WTC11 (cell line): ENCODE results near the gene RPL29. TPM values are rescaled to one million over a fixed set of nuclear protein-coding genes. Genes with fewer than 3 reads are reported as not detected.

Experiments used
- ATAC-seq: fragments of 200-7000 bp; cut with Tn5 transposase; 2 replicates; pipeline ENCODE4 v1.10.0; 2021; ENCODE audit warnings: mild to moderate bottlenecking, moderate library complexity
- CTCF ChIA-PET: fragments of 300-600 bp; sonication (Branson Sonifier 250); formaldehyde crosslinking; loops from one replicate; lab custom pipeline; 2021; ENCODE audit warnings: antibody characterized with exemption; lab: Charles Lee
- POLR2A ChIA-PET: fragments of 350-600 bp; sonication (Branson Sonifier 250); formaldehyde crosslinking; loops from one replicate; lab custom pipeline; 2021; ENCODE audit warnings: antibody characterized with exemption; lab: Charles Lee
- DNase-seq: peaks from one replicate; pipeline ENCODE4 v3.0.0; 2021; ENCODE audit warnings: low spot score
- H3K27ac Mint-ChIP-seq: 2 replicates; pipeline ENCODE4 v1.8.0; 2021; ENCODE audit warnings: mixed read lengths
- H3K27me3 Mint-ChIP-seq: 2 replicates; pipeline ENCODE4 v1.8.0; 2021; ENCODE audit warnings: low read depth, mild to moderate bottlenecking, moderate library complexity, mixed read lengths
- H3K36me3 Mint-ChIP-seq: 2 replicates; pipeline ENCODE4 v1.8.0; 2021; ENCODE audit warnings: mixed read lengths
- H3K4me1 Mint-ChIP-seq: 2 replicates; pipeline ENCODE4 v1.8.0; 2022; ENCODE audit warnings: mixed read lengths
- H3K4me3 Mint-ChIP-seq: 2 replicates; pipeline ENCODE4 v1.8.0; 2021; ENCODE audit warnings: mild to moderate bottlenecking, moderate library complexity, mixed read lengths
- H3K9me3 Mint-ChIP-seq: 2 replicates; pipeline ENCODE4 v1.8.0; 2021; ENCODE audit warnings: mixed read lengths
- ESRRA ChIP-seq: sonication (generic); formaldehyde crosslinking; IDR thresholded peaks from 2 replicates; pipeline ENCODE4 v1.8.1; 2022; ENCODE audit warnings: mild to moderate bottlenecking, missing genetic modification reagents, borderline replicate concordance
- FOXP1 ChIP-seq: sonication (generic); formaldehyde crosslinking; IDR thresholded peaks from 2 replicates; pipeline ENCODE4 v1.8.0; 2022; ENCODE audit warnings: missing genetic modification reagents, mild to moderate bottlenecking, moderate library complexity, borderline replicate concordance
- GRHL2 ChIP-seq: fragments of 250-450 bp; sonication (Bioruptor Pico); IDR thresholded peaks from 2 replicates; pipeline ENCODE4 v1.8.0; 2022; ENCODE audit warnings: mild to moderate bottlenecking, moderate library complexity; ENCODE audit not compliant: insufficient replicate concordance, severe bottlenecking
- HMGA2 ChIP-seq: fragments of 250-450 bp; sonication (Bioruptor Pico); IDR thresholded peaks from 2 replicates; pipeline ENCODE4 v1.4.0; 2021; ENCODE audit warnings: mild to moderate bottlenecking, moderate library complexity
- JAZF1 ChIP-seq: fragments of 250-450 bp; sonication (Bioruptor Pico); IDR thresholded peaks from 2 replicates; pipeline ENCODE4 v1.9.0; 2021; ENCODE audit warnings: moderate library complexity, mild to moderate bottlenecking, inconsistent platforms
- JUN ChIP-seq: sonication (generic); formaldehyde crosslinking; IDR thresholded peaks from 2 replicates; pipeline ENCODE4 v1.8.0; 2023; ENCODE audit warnings: mild to moderate bottlenecking, missing genetic modification reagents
- NFE2L1 ChIP-seq: sonication (generic); formaldehyde crosslinking; IDR thresholded peaks from 2 replicates; pipeline ENCODE4 v1.8.1; 2023; ENCODE audit warnings: missing genetic modification reagents
- NR2C2 ChIP-seq: sonication (generic); formaldehyde crosslinking; IDR thresholded peaks from 2 replicates; pipeline ENCODE4 v1.8.0; 2022; ENCODE audit warnings: mild to moderate bottlenecking, missing genetic modification reagents
- NR3C1 ChIP-seq: sonication (generic); formaldehyde crosslinking; conservative IDR thresholded peaks from 2 replicates; pipeline ENCODE4 v1.8.1; 2023; ENCODE audit warnings: low read depth, mild to moderate bottlenecking, missing genetic modification reagents
- SOX15 ChIP-seq: fragments of 250-450 bp; sonication (Bioruptor Pico); IDR thresholded peaks from 2 replicates; pipeline ENCODE4 v1.9.0; 2021; ENCODE audit warnings: mild to moderate bottlenecking
- SP1 ChIP-seq: sonication (generic); formaldehyde crosslinking; conservative IDR thresholded peaks from 2 replicates; pipeline ENCODE4 v1.8.1; 2022; ENCODE audit warnings: missing genetic modification reagents
- ZNF138 ChIP-seq: sonication (generic); formaldehyde crosslinking; conservative IDR thresholded peaks from 2 replicates; pipeline ENCODE4 v1.8.1; 2022; ENCODE audit warnings: mild to moderate bottlenecking, moderate library complexity, missing genetic modification reagents
- ZNF232 ChIP-seq: sonication (generic); formaldehyde crosslinking; IDR thresholded peaks from 2 replicates; pipeline ENCODE4 v1.8.0; 2022; ENCODE audit warnings: mild to moderate bottlenecking, missing genetic modification reagents
- ZNF396 ChIP-seq: fragments of 250-450 bp; sonication (Bioruptor Pico); IDR thresholded peaks from 2 replicates; pipeline ENCODE4 v1.8.0; 2021; ENCODE audit warnings: mild to moderate bottlenecking, moderate library complexity, borderline replicate concordance
- ZNF423 ChIP-seq: fragments of 250-450 bp; sonication (Bioruptor Pico); IDR thresholded peaks from 2 replicates; pipeline ENCODE4 v2.1.2; 2022; ENCODE audit warnings: mild to moderate bottlenecking, moderate library complexity
- total RNA-seq: library from RNA; stranded (reverse); gene quantifications from 3 replicates; pipeline ENCODE4 v1.2.3, GENCODE V29; 2021
- TF ChIP-seq, protein P1 (sequence below): sonication (generic); formaldehyde crosslinking; conservative IDR thresholded peaks from 2 replicates; pipeline ENCODE4 v1.8.1; 2023; ENCODE audit warnings: mild to moderate bottlenecking, low read depth, missing genetic modification reagents, moderate library complexity
- TF ChIP-seq, protein P2 (sequence below): sonication (generic); formaldehyde crosslinking; IDR thresholded peaks from 2 replicates; pipeline ENCODE4 v1.8.1; 2023; ENCODE audit warnings: mild to moderate bottlenecking, missing genetic modification reagents, borderline replicate concordance
- TF ChIP-seq, protein P3 (sequence below): fragments of 250-450 bp; sonication (Bioruptor Pico); IDR thresholded peaks from 2 replicates; pipeline ENCODE4 v1.8.0; 2021; ENCODE audit warnings: mild to moderate bottlenecking
- TF ChIP-seq, protein P4 (sequence below): sonication (generic); formaldehyde crosslinking; IDR thresholded peaks from 2 replicates; pipeline ENCODE4 v1.8.0; 2023; ENCODE audit warnings: missing genetic modification reagents
- TF ChIP-seq, protein P5 (sequence below): sonication (generic); formaldehyde crosslinking; IDR thresholded peaks from 2 replicates; pipeline ENCODE4 v1.8.1; 2022; ENCODE audit warnings: missing genetic modification reagents, borderline replicate concordance
- TF ChIP-seq, protein P6 (sequence below): sonication (generic); formaldehyde crosslinking; IDR thresholded peaks from 2 replicates; pipeline ENCODE4 v1.8.0; 2022; ENCODE audit warnings: mild to moderate bottlenecking, missing genetic modification reagents
- TF ChIP-seq, protein P7 (sequence below): sonication (generic); formaldehyde crosslinking; conservative IDR thresholded peaks from 2 replicates; pipeline ENCODE4 v1.8.1; 2022; ENCODE audit warnings: mild to moderate bottlenecking, missing genetic modification reagents

The RPL29 gene
- total RNA-seq, 1 experiment from 2014 or later: 1,343 TPM

DNA sequence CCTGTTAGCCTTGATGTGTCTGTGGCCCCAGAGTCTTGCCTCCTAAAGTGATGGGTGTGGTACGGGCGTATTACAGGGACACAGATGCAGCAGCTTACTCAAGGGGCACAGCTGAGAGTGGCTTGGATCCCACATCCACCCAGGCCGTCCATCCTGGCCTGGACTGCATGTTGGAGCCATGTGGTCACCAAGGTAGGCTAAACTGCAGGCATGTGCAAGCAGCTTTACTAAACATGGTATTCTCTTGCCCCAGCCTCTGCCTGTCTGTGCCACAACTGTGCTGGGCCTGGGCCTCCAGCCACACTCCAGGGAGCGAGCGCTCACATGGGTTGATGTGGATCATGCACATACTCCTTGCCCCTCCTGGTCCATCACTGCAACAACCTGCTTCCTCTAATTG lies 46.6 kb downstream of the RPL29 start (continued):
- TF ChIP-seq, protein P1, sequence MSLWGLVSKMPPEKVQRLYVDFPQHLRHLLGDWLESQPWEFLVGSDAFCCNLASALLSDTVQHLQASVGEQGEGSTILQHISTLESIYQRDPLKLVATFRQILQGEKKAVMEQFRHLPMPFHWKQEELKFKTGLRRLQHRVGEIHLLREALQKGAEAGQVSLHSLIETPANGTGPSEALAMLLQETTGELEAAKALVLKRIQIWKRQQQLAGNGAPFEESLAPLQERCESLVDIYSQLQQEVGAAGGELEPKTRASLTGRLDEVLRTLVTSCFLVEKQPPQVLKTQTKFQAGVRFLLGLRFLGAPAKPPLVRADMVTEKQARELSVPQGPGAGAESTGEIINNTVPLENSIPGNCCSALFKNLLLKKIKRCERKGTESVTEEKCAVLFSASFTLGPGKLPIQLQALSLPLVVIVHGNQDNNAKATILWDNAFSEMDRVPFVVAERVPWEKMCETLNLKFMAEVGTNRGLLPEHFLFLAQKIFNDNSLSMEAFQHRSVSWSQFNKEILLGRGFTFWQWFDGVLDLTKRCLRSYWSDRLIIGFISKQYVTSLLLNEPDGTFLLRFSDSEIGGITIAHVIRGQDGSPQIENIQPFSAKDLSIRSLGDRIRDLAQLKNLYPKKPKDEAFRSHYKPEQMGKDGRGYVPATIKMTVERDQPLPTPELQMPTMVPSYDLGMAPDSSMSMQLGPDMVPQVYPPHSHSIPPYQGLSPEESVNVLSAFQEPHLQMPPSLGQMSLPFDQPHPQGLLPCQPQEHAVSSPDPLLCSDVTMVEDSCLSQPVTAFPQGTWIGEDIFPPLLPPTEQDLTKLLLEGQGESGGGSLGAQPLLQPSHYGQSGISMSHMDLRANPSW: no peak
- TF ChIP-seq ZNF423 (CRISPR knock-in tag): no peak
- TF ChIP-seq ZNF138 (CRISPR knock-in tag): no peak
- TF ChIP-seq JAZF1 (CRISPR knock-in tag): no peak

DNA sequence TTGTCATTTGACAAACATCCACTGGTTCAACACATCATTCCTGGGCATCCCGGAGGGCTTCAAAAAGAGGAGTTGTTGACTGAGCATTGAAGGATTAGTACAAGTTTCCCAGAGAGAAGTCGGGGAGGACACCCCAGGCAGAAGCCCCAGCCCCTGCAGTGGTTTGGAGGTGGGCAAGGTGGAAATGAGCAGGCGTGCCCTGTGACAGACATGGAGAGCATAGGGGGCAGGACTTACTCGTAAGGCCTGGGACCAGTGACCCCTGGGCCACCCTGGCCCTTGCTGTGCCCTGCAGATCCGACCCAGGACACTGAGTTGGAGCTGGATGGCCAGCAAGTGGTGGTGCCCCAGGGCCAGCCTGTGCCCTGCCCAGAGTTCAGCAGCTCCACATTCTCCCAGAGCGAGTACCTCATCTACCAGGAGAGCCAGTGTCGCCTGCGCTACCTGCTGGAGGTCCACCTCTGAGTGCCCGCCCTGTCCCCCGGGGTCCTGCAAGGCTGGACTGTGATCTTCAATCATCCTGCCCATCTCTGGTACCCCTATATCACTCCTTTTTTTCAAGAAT lies 47.6 kb downstream of the RPL29 start:
- TF ChIP-seq NFE2L1 (CRISPR knock-in tag) (no peak), NR3C1 (no peak), JUN (CRISPR knock-in tag) (no peak), ZNF232 (no peak), SP1 (CRISPR knock-in tag) (no peak)

DNA sequence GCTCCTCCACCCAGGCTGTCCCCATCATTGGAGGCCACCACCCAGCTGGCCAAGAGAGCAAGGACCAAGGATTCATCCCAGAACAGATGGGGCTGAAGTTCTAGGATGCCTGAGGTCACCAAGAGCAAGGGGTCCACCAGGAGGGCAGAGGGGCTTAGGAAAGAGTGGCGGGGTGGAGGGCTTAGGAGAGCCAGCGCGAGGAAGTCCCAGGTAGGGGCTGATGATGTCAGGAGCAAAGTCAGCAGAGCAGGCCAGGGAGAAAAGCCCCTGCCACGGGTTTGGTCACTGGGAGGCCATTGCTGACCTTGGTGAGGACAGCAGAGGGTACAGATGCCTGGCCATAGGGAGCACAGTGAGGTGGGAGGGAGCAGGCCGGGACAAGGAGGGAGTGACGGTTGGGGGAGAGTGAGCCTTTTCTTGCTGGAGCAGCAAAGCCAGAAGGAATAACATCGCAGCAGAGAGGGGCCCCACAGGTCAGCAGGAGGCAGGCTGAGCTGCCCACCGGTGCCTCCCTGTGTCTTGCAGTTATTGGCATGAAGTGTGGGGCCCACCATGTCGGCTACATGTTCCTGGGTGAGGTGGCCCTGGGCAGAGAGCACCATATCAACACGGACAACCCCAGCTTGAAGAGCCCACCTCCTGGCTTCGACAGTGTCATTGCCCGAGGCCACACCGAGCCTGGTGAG lies 48.3 kb downstream of the RPL29 start:
- no peak overlapping the region for H3K4me3 Mint-ChIP-seq
- ATAC-seq: no peak
- H3K36me3 Mint-ChIP-seq: no peaks in the 10 kb centered on the region
- no peak overlapping the region for H3K27ac Mint-ChIP-seq
- CTCF ChIA-PET: interaction anchor here (1.2 kb wide), 1 partner anchor 127 kb away, joined by 4 read pairs; no protein-coding TSS in a partner anchor
- no peaks in the 10 kb centered on the region for H3K9me3 Mint-ChIP-seq
- H3K27me3 Mint-ChIP-seq: peaks cover 33% of the 10 kb centered on the region
- DNase-seq: no peak
- peaks cover 3% of the 10 kb centered on the region; the same call in 1 of the 2 replicates for H3K4me1 Mint-ChIP-seq
- POLR2A ChIA-PET: no interaction called here
- no peak for TF ChIP-seq SOX15 (CRISPR knock-in tag)
- TF ChIP-seq, protein P2, sequence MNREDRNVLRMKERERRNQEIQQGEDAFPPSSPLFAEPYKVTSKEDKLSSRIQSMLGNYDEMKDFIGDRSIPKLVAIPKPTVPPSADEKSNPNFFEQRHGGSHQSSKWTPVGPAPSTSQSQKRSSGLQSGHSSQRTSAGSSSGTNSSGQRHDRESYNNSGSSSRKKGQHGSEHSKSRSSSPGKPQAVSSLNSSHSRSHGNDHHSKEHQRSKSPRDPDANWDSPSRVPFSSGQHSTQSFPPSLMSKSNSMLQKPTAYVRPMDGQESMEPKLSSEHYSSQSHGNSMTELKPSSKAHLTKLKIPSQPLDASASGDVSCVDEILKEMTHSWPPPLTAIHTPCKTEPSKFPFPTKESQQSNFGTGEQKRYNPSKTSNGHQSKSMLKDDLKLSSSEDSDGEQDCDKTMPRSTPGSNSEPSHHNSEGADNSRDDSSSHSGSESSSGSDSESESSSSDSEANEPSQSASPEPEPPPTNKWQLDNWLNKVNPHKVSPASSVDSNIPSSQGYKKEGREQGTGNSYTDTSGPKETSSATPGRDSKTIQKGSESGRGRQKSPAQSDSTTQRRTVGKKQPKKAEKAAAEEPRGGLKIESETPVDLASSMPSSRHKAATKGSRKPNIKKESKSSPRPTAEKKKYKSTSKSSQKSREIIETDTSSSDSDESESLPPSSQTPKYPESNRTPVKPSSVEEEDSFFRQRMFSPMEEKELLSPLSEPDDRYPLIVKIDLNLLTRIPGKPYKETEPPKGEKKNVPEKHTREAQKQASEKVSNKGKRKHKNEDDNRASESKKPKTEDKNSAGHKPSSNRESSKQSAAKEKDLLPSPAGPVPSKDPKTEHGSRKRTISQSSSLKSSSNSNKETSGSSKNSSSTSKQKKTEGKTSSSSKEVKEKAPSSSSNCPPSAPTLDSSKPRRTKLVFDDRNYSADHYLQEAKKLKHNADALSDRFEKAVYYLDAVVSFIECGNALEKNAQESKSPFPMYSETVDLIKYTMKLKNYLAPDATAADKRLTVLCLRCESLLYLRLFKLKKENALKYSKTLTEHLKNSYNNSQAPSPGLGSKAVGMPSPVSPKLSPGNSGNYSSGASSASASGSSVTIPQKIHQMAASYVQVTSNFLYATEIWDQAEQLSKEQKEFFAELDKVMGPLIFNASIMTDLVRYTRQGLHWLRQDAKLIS (CRISPR knock-in tag): no peak
- no peak for TF ChIP-seq GRHL2 (CRISPR knock-in tag)
- TF ChIP-seq HMGA2 (CRISPR knock-in tag): no peak
- TF ChIP-seq, protein P3, sequence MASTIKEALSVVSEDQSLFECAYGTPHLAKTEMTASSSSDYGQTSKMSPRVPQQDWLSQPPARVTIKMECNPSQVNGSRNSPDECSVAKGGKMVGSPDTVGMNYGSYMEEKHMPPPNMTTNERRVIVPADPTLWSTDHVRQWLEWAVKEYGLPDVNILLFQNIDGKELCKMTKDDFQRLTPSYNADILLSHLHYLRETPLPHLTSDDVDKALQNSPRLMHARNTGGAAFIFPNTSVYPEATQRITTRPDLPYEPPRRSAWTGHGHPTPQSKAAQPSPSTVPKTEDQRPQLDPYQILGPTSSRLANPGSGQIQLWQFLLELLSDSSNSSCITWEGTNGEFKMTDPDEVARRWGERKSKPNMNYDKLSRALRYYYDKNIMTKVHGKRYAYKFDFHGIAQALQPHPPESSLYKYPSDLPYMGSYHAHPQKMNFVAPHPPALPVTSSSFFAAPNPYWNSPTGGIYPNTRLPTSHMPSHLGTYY (CRISPR knock-in tag): no peak
- TF ChIP-seq, protein P4, sequence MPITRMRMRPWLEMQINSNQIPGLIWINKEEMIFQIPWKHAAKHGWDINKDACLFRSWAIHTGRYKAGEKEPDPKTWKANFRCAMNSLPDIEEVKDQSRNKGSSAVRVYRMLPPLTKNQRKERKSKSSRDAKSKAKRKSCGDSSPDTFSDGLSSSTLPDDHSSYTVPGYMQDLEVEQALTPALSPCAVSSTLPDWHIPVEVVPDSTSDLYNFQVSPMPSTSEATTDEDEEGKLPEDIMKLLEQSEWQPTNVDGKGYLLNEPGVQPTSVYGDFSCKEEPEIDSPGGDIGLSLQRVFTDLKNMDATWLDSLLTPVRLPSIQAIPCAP (CRISPR knock-in tag): no peak
- TF ChIP-seq, protein P5, sequence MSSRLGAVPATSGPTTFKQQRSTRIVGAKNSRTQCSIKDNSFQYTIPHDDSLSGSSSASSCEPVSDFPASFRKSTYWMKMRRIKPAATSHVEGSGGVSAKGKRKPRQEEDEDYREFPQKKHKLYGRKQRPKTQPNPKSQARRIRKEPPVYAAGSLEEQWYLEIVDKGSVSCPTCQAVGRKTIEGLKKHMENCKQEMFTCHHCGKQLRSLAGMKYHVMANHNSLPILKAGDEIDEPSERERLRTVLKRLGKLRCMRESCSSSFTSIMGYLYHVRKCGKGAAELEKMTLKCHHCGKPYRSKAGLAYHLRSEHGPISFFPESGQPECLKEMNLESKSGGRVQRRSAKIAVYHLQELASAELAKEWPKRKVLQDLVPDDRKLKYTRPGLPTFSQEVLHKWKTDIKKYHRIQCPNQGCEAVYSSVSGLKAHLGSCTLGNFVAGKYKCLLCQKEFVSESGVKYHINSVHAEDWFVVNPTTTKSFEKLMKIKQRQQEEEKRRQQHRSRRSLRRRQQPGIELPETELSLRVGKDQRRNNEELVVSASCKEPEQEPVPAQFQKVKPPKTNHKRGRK: no peak
- TF ChIP-seq, protein P6, sequence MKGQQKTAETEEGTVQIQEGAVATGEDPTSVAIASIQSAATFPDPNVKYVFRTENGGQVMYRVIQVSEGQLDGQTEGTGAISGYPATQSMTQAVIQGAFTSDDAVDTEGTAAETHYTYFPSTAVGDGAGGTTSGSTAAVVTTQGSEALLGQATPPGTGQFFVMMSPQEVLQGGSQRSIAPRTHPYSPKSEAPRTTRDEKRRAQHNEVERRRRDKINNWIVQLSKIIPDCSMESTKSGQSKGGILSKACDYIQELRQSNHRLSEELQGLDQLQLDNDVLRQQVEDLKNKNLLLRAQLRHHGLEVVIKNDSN (CRISPR knock-in tag): no peak
- TF ChIP-seq NR2C2: no peak
- no peak for TF ChIP-seq ESRRA (CRISPR knock-in tag)
- no peak for TF ChIP-seq FOXP1
- no peak for TF ChIP-seq JAZF1 (CRISPR knock-in tag)
- TF ChIP-seq, protein P7, sequence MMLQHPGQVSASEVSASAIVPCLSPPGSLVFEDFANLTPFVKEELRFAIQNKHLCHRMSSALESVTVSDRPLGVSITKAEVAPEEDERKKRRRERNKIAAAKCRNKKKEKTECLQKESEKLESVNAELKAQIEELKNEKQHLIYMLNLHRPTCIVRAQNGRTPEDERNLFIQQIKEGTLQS: no peak
- no peak for TF ChIP-seq ZNF396

More for the DNA sequence above, 47.6 kb downstream of the RPL29 start:
- H3K27ac Mint-ChIP-seq: no peak overlapping the region
- no peaks in the 10 kb centered on the region for H3K4me1 Mint-ChIP-seq
- H3K36me3 Mint-ChIP-seq: no peaks in the 10 kb centered on the region
- H3K9me3 Mint-ChIP-seq: no peaks in the 10 kb centered on the region
- ChIA-PET CTCF (no interaction called here), POLR2A (no interaction called here)
- peaks cover 40% of the 10 kb centered on the region for H3K27me3 Mint-ChIP-seq
- no peak for ATAC-seq
- no peak for DNase-seq
- no peak overlapping the region for H3K4me3 Mint-ChIP-seq
